HEK293 (cell line): ENCODE data around the gene PRKCE.

Experiments used
- CTCF ChIA-PET: fragments of 350-600 bp; formaldehyde crosslinking; extraction: SDS; loops from one replicate; lab custom pipeline; 2021; ENCODE audit warnings: antibody characterized with exemption; lab: Yijun Ruan, JAX
- POLR2A ChIA-PET: fragments of 300-600 bp; formaldehyde crosslinking; extraction: SDS; loops from one replicate; lab custom pipeline; 2020; ENCODE audit warnings: antibody characterized with exemption, inconsistent platforms; lab: Yijun Ruan, JAX
- H3K27ac ChIP-seq: fragments of 200-500 bp; sonication (Bioruptor generic); 2 replicates; pipeline ENCODE4 v1.5.1; 2014; ENCODE audit warnings: low read depth, low read length, control low read depth, inconsistent platforms; ENCODE audit errors: extremely low read depth
- H3K36me3 ChIP-seq, 2 experiments: fragments of 200-500 bp in 1 of 2; sonication (Bioruptor generic) in 1 of 2; 1 replicate in 1 of 2; 2 replicates in 1 of 2; pipeline ENCODE4 v1.5.1; 2014 to 2017; ENCODE audit warnings: inconsistent platforms in 2 of 2, low read length in 2 of 2; ENCODE audit not compliant: control insufficient read depth in 2 of 2, insufficient read depth in 1 of 2
- H3K4me1 ChIP-seq: fragments of 200-500 bp; sonication (Bioruptor generic); 2 replicates; pipeline ENCODE4 v1.5.1; 2014; ENCODE audit warnings: mild to moderate bottlenecking, low read length, inconsistent platforms; ENCODE audit not compliant: control insufficient read depth, insufficient read depth
- H3K4me3 ChIP-seq: 2 replicates; pipeline ENCODE4 v1.5.1; 2011; ENCODE audit warnings: low read depth, mild to moderate bottlenecking, control low read depth, low read length, moderate library complexity
- H3K9me3 ChIP-seq: fragments of 200-500 bp; sonication (Bioruptor generic); 2 replicates; pipeline ENCODE4 v1.5.1; 2014; ENCODE audit warnings: low read depth, low read length, inconsistent platforms; ENCODE audit not compliant: control insufficient read depth, insufficient read depth
- GLI2 ChIP-seq: fragments of 450-650 bp; formaldehyde crosslinking; IDR thresholded peaks from 2 replicates; pipeline ENCODE4; 2017; ENCODE audit warnings: missing biosample characterization, missing genetic modification characterization, low read depth, borderline replicate concordance
- HOXD13 ChIP-seq: sonication (generic); formaldehyde crosslinking; IDR thresholded peaks from 2 replicates; pipeline ENCODE4 v1.8.0; 2022; ENCODE audit warnings: missing genetic modification reagents, borderline replicate concordance
- INSM2 ChIP-seq: fragments of 450-650 bp; formaldehyde crosslinking; IDR thresholded peaks from 2 replicates; pipeline ENCODE4 v1.5.1; 2016; ENCODE audit warnings: missing biosample characterization, missing genetic modification characterization
- KLF7 ChIP-seq: fragments of 450-650 bp; formaldehyde crosslinking; IDR thresholded peaks from 2 replicates; pipeline ENCODE4 v1.5.1; 2016; ENCODE audit warnings: missing biosample characterization, missing genetic modification characterization, borderline replicate concordance
- MYNN ChIP-seq: fragments of 450-650 bp; formaldehyde crosslinking; IDR thresholded peaks from 2 replicates; pipeline ENCODE4 v1.5.1; 2016; ENCODE audit warnings: missing biosample characterization, missing genetic modification characterization, borderline replicate concordance
- MZF1 ChIP-seq: fragments of 450-650 bp; formaldehyde crosslinking; IDR thresholded peaks from 2 replicates; pipeline ENCODE4 v1.5.1; 2017; ENCODE audit warnings: missing biosample characterization, missing genetic modification characterization, borderline replicate concordance
- OSR2 ChIP-seq: fragments of 450-650 bp; formaldehyde crosslinking; IDR thresholded peaks from 2 replicates; pipeline ENCODE4 v1.5.1; 2016; ENCODE audit warnings: missing biosample characterization, missing genetic modification characterization
- PRDM1 ChIP-seq: fragments of 450-650 bp; formaldehyde crosslinking; IDR thresholded peaks from 2 replicates; pipeline ENCODE4; 2016; ENCODE audit warnings: missing biosample characterization, missing genetic modification characterization
- SCRT1 ChIP-seq: fragments of 450-650 bp; formaldehyde crosslinking; IDR thresholded peaks from 2 replicates; pipeline ENCODE4 v1.5.1; 2016; ENCODE audit warnings: missing biosample characterization, missing genetic modification characterization, borderline replicate concordance
- SETDB1 ChIP-seq: IDR thresholded peaks from one replicate; pipeline ENCODE4 v1.6.1; 2017; ENCODE audit warnings: mild to moderate bottlenecking, low read length, moderate library complexity, mixed read lengths; ENCODE audit not compliant: insufficient read length
- ZBTB49 ChIP-seq: fragments of 450-650 bp; formaldehyde crosslinking; IDR thresholded peaks from 2 replicates; pipeline ENCODE4 v1.5.1; 2016; ENCODE audit warnings: missing biosample characterization, missing genetic modification characterization, low read depth
- ZNF292 ChIP-seq: fragments of 450-650 bp; formaldehyde crosslinking; IDR thresholded peaks from 2 replicates; pipeline ENCODE4 v1.5.1; 2016; ENCODE audit warnings: low read depth, missing biosample characterization, missing genetic modification characterization, borderline replicate concordance
- ZNF350 ChIP-seq: fragments of 450-650 bp; formaldehyde crosslinking; IDR thresholded peaks from 2 replicates; pipeline ENCODE4 v1.5.0; 2017; ENCODE audit warnings: missing biosample characterization, mild to moderate bottlenecking, missing genetic modification characterization
- ZNF544 ChIP-seq: fragments of 450-650 bp; formaldehyde crosslinking; IDR thresholded peaks from 2 replicates; pipeline ENCODE4 v1.5.0; 2017; ENCODE audit warnings: missing biosample characterization, missing genetic modification characterization
- ZNF596 ChIP-seq: fragments of 450-650 bp; IDR thresholded peaks from 2 replicates; pipeline ENCODE4 v1.5.0; 2018; ENCODE audit warnings: missing biosample characterization, mild to moderate bottlenecking, missing genetic modification characterization, moderate library complexity
- ZNF768 ChIP-seq: fragments of 450-650 bp; formaldehyde crosslinking; IDR thresholded peaks from 2 replicates; pipeline ENCODE4 v1.5.1; 2018; ENCODE audit warnings: missing biosample characterization, mild to moderate bottlenecking, missing genetic modification characterization
- ZNF843 ChIP-seq: fragments of 450-650 bp; formaldehyde crosslinking; IDR thresholded peaks from 2 replicates; pipeline ENCODE4 v1.5.1; 2016; ENCODE audit warnings: missing biosample characterization, missing genetic modification characterization
- ZSCAN23 ChIP-seq: fragments of 450-650 bp; formaldehyde crosslinking; IDR thresholded peaks from 2 replicates; pipeline ENCODE4 v1.5.1; 2016; ENCODE audit warnings: missing biosample characterization, missing genetic modification characterization
- TF ChIP-seq, protein P1 (sequence below): fragments of 450-650 bp; formaldehyde crosslinking; IDR thresholded peaks from 2 replicates; pipeline ENCODE4 v1.5.0; 2017; ENCODE audit warnings: missing biosample characterization, missing genetic modification characterization, borderline replicate concordance

PRKCE gene

GRCh38 chr2:45898819-45899218 lies 247.3 kb downstream of the PRKCE start:
- POLR2A ChIA-PET: no interaction called here

GRCh38 chr2:45899926-45900325 lies 248.5 kb downstream of the PRKCE start:
- ChIA-PET POLR2A (no interaction called here), CTCF (no interaction called here)
- no peaks in the 10 kb centered on the region for H3K9me3 ChIP-seq
- no peak overlapping the region for H3K4me3 ChIP-seq
- no peak overlapping the region for H3K27ac ChIP-seq
- H3K36me3 ChIP-seq: no peaks in the 10 kb centered on the region
- H3K4me1 ChIP-seq: no peaks in the 10 kb centered on the region
- TF ChIP-seq ZNF843 (tag by site-specific recombination) (no peak), SETDB1 (no peak), SCRT1 (no peak), KLF7 (tag by site-specific recombination) (no peak), MYNN (tag by site-specific recombination) (no peak)
- TF ChIP-seq, protein P1, sequence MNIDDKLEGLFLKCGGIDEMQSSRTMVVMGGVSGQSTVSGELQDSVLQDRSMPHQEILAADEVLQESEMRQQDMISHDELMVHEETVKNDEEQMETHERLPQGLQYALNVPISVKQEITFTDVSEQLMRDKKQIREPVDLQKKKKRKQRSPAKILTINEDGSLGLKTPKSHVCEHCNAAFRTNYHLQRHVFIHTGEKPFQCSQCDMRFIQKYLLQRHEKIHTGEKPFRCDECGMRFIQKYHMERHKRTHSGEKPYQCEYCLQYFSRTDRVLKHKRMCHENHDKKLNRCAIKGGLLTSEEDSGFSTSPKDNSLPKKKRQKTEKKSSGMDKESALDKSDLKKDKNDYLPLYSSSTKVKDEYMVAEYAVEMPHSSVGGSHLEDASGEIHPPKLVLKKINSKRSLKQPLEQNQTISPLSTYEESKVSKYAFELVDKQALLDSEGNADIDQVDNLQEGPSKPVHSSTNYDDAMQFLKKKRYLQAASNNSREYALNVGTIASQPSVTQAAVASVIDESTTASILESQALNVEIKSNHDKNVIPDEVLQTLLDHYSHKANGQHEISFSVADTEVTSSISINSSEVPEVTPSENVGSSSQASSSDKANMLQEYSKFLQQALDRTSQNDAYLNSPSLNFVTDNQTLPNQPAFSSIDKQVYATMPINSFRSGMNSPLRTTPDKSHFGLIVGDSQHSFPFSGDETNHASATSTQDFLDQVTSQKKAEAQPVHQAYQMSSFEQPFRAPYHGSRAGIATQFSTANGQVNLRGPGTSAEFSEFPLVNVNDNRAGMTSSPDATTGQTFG (tag by site-specific recombination): no peak

More at GRCh38 chr2:45898819-45899218, 247.3 kb downstream of the PRKCE start:
- Histone ChIP-seq H3K27ac (no peak overlapping the region), H3K4me1 (no peaks in the 10 kb centered on the region), H3K4me3 (no peak overlapping the region), H3K36me3 (no peaks in the 10 kb centered on the region), H3K9me3 (no peaks in the 10 kb centered on the region)
- TF ChIP-seq INSM2 (tag by site-specific recombination) (no peak), ZNF544 (tag by site-specific recombination) (0 out of 2 replicates have a peak, but pooled peaks have one; percentile 26), MZF1 (tag by site-specific recombination) (no peak)
- CTCF ChIA-PET: no interaction called here

DNA sequence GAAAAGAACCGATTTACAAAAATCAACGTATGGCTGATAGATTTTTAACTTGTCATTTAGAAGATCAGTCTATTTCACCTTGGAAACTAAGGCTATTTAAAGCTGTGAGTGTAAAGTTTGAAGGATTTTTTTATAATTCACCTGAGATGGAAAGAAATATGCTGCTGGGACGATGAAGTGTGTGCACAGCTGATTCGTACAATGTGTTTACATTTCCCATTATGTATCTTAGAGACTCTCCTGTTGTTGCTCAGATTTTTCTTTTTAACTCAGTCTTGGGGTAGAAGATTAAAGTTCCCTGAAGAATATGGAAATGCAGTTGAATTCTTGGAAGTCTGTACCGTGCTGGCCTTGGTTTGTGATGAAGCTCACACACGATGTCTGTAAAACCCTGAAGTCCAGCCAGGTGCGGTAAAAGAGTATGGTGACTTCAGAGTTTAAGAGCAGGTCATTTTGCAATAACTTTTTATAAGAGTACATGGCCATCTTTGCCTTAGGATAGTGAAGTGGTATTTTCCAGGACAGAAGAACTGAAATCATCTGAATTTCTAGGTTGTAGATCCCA lies 250.1 kb downstream of the PRKCE start:
- ChIA-PET POLR2A (no interaction called here), CTCF (no interaction called here)
- Histone ChIP-seq H3K4me1 (no peaks in the 10 kb centered on the region), H3K36me3 (no peaks in the 10 kb centered on the region), H3K27ac (no peak overlapping the region), H3K9me3 (no peaks in the 10 kb centered on the region), H3K4me3 (no peak overlapping the region)
- no peak for TF ChIP-seq ZNF596 (tag by site-specific recombination)
- no peak for TF ChIP-seq GLI2 (tag by site-specific recombination)

GRCh38 chr2:45902380-45902779 lies 250.9 kb downstream of the PRKCE start:
- no peak overlapping the region for H3K4me3 ChIP-seq
- H3K9me3 ChIP-seq: no peaks in the 10 kb centered on the region
- no peak overlapping the region for H3K27ac ChIP-seq
- ChIA-PET POLR2A (no interaction called here), CTCF (no interaction called here)
- no peaks in the 10 kb centered on the region for H3K4me1 ChIP-seq
- H3K36me3 ChIP-seq: no peaks in the 10 kb centered on the region
- no peak for TF ChIP-seq OSR2
- no peak for TF ChIP-seq PRDM1 (tag by site-specific recombination)
- no peak for TF ChIP-seq ZNF768 (tag by site-specific recombination)
- no peak for TF ChIP-seq ZNF292 (tag by site-specific recombination)
- TF ChIP-seq ZSCAN23 (tag by site-specific recombination): no peak
- TF ChIP-seq, protein P1 (tag by site-specific recombination): no peak
- no peak for TF ChIP-seq HOXD13 (CRISPR knock-in tag)
- no peak for TF ChIP-seq ZBTB49 (tag by site-specific recombination)
- TF ChIP-seq ZNF350: no peak
